ENCODE results near the gene GATA5.

Gene GATA5

DNA sequence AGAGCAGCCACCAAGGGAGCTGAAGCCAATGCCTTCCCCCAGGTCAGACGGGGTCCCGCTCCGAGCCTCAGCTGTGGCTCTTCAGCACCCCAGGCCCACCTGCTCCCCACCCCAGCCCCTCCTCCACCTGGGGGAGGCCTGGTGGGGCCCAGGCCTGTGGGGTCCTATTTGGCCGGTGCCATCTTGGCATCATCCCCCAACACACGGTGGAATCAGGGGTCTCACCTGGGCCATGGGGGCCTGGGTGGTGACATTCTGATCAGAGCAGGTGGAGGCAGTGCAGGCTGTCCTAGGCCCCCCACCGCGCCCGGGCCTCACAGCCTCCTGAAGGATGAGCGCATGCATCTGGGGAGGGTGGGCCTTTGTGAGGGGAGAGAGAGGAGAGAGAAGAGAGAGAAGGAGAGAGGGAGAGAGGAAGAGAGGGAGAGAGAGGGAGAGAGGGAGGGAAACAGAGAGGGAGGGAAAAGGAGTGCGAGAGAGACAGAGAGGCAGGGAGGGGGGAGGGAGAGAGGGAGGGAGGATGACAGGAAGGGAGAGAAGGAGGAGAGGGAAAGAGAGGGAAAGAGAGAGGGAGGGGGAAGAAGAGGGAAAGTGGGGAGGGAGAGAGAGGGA lies 24.5 kb downstream of the GATA5 start:
- DNase-seq, result no peak

DNA sequence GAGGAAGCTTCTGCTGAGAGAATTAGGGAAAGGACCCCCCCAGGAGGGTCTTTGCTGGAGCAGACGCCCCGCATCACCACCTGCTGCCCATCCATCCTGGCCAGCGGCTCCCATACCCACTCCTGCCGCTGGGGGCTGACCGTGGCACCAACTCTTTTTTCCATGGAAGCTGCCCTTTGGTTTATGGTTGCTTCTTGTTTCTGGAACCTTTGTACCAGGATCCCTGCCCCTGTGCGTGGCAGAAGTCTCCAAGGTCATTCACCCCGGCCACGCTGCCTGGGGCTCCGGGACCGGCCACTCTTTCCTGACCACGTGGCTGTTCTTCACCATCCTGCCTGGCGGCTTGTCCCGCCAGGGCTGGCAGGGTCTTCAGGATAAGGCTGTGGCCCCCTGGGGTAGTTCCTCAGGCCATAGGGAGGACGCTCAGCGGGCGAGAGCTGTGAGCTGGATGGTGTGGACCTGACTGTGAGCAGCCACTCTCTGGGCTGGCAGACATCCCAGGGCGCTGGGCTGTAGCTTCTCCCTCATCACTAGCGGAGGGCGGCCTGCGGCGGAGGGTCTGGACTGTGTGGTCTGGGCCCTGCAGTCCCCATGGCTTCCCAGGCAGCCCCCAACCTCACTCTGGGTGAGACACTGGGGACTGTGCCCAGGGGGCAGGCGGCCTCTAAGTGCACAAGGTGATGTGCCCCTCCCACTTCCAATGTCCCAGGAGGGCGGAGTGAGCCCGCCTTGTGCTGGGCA lies 25.7 kb downstream of the GATA5 start:
- DNase-seq, result no peak

- no peak for DNase-seq
Observed at GRCh38 chr20:62448788-62449187, 27.0 kb downstream of the GATA5 start.

- no peak for DNase-seq
Observed at GRCh38 chr20:62448038-62448437, 27.8 kb downstream of the GATA5 start.

DNA sequence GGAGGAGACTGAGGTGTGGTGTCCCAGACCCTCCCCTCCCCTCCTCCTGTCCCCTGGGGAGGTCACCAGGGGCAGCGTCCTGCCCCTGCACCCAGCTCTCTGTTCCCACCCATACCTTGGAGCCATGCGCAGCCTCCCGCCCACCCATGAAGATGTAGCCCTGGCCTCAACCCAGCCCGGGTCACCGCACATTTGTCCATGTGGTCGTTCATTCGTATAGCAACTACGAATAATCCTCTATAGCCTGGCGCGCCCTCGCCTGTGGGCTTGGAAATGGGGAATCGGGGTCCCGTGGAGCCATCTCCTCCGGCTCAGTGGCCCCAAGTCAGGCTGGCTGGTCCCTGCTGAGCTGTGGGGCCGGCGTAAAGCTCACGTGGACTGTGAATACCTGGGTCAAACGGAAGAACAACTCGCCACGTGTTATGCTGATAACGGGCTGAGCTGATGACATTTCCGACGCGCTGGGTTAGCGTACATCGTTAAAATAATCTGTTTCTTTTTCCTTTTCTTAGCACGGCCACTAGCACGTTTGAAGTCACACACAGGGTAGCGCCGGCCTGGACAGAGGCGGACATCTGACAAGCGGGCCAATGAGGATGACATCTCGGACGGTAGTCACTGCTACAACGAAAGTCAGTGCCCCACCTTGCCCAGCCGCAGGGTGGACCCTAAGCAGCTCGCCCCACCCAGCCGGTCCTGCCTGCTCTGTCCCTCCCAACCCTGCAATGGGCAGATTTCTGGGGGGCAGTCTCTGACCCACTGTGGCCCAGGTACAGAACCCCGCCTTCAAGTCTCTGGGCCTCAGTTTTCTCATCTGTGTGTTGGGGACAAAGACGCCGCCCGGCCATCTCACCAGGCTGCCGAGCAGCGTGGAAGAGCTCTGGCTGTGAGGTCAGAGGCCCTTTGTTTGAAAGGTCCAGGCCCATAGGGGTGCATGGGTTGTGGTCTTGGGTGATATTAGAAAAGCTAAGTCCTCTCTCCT lies 28.6 kb downstream of the GATA5 start:
- no peak for DNase-seq

DNA sequence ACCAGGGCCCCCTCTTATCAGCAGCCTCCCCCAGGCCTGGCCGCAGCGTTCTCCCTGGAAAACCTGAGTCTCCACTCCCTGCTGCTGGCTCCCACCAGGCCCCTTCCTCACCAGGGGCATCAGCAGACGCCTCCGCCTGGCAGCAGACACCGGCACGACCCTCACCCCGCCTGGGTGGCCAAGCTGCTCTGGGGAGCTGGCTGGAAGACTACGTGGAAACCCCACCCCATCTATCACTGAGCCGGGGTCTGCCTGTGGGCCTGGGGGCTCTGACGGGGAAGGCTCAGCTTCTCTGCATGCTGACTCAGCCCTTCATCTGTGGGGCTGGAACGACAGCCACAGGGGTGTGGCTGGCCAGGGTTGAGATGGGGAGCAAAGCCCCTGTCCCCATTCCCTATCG lies 29.3 kb downstream of the GATA5 start:
- DNase-seq, result no peak

GRCh38 chr20:62445553-62446340 lies 30.0 kb downstream of the GATA5 start:
- no peak for DNase-seq

DNA sequence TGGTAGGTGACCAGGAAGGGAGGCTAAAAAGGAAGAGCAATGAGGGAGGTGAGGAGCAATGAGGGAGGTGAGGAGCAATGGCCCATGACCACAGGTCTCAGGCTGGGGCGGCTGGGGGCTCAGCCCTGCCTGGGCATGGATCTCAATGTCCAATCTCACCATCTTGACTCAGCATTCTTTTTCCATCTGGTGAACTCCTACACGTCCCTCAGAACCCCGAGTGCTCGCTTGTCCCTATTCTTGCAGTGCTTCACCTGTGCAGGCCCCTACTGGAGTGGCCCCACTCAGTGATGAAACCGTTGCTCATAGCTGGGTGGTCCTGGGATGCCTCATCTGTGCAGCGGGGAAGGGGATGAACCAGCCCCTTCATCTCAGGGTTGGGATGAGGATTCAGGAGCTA lies 31.5 kb downstream of the GATA5 start:
- no peak for DNase-seq

- DNase-seq, result no peak
Observed at GRCh38 chr20:62441987-62442539, 33.7 kb downstream of the GATA5 start.

DNA sequence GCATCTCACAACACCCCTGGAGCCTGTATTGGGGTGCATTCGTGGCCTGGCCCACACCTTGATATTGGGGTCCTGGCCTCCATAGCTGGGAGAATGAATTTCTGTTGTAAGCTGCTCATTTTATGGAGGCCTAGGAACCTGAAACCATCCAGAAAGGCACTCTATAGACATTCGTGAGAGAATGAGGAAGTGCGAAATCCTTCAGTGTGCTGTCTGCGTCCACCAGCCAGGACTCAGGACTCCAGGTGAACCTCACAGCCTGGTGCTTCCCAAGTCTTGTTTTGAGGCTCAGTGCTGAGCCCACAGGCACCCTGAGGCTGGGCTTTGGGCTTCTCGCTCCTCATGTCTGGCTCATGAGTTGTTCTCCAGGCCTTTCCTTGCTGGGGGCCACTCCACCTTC lies 36.6 kb downstream of the GATA5 start:
- no peak for DNase-seq

- no peak for DNase-seq
Observed at GRCh38 chr20:62437927-62438326, 37.9 kb downstream of the GATA5 start.

DNA sequence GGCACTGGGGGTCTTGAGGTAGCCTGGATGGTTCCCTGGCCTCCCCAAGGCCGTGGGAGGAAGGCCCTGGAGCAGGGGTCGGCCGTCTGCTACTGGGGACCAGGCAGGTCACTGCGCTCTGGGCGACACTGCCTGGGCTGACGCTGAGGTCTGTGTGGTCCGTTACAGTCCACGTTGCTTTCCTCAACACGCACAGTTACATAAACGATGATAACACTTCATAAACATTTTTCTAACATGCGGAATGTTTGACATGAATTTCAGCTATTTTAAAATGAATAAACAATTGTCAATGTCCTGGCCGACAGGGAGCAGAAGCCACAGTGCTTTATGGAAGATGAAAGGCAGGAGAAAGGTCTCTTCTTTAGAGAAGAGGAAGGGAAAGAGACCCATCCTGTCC lies 38.3 kb downstream of the GATA5 start:
- no peak for DNase-seq

- no peak for DNase-seq
Observed at GRCh38 chr20:62436692-62437091, 39.1 kb downstream of the GATA5 start.

DNA sequence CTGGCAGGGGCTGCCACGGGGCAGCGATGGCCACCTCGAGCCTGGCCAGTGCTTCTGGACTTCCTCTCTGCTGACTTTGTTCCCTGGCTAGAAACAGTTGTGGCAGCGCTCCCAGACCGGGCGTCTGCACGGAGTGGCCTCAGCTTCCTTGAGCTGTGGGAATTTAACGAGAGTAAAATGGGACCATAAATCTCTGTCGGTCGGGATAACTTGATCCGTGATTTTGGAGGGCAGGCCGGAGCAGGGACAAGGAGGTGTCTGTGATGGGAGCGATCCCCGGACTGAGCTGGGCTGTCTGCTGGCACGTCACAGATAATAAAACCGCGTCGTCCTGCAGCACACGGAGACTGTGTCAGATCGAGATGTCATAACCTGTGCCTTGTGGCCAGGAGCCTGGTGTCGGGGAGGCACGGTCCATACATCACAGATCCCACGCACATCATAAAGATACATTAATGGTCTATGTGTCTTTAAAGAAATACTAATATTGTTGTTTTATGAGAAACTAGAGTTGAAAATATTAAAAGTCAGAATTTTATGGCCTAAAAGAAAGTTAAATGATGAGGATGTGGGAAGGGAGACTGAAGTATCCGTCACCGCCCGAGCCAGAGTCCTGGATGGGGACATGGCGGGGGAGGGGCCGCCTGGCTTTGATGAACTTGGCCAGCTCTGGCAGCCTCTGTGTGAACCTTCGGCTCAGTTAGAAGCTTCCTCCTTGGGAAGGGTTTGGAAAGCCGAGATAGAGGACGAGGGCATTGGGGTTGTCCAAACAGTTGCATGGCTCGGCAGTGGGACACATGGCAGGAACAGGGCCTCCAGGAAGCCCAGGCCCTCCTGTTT lies 41.9 kb downstream of the GATA5 start:
- no peak for DNase-seq

GRCh38 chr20:62430866-62431447 lies 44.8 kb downstream of the GATA5 start:
- DNase-seq, result no peak

DNA sequence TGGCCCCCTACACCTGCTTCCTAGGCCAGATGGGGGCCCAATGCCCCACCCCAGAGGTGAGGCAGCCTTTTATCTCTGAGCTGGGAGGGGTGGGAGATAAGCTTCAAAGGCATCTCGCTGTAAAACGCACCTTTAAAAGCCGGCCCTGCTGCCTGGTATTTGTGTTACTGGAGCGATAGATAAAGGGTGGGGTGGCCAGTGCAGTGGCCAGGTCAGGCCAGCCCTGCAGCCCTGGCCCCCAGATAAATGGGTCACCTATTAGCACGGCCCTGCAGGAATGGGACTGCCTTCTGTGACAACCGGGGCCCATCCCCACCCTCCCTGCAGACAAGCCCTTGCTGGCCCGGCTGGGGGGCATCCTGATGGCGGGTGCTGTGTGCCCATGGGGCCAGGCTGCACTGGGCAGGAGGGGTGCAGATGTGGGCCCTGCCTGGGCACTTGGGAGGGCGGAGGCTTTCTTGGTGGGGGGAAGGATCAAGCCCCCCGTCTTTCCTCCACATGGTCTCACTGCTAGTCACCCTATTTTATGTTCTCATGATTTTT lies 45.4 kb downstream of the GATA5 start:
- no peak for DNase-seq

GRCh38 chr20:62429455-62430310 lies 46.1 kb downstream of the GATA5 start:
- DNase-seq, result no peak

- DNase-seq, result no peak
Observed at GRCh38 chr20:62428396-62429295, 47.1 kb downstream of the GATA5 start.

DNA sequence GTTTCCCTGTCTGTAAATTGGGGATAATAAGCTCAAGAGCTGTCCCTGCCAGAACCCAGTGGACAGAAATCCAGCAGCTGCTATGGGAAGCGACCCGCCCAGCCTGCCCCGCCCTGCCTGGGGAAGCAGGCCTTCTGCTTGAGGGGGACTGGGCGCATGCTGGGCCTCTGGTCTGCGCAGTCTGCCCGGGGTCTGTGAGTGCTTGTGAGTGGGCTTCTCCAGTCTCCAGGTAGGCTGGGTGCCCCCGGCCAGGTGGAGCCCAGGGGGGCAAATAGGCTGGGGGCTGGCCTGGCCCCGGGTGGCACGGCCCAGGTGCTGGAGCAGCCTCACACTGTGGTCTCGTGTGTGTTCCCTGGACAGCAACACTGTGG lies 47.8 kb downstream of the GATA5 start:
- no peak for DNase-seq
